ENCODE measurements around the gene EPB41. TPM values are rescaled to one million over a fixed set of nuclear protein-coding genes. Genes with fewer than 3 reads are reported as not detected.

The EPB41 gene
- total and polyA plus RNA-seq, 2 experiments from 2014 or later: 26.8 to 112 TPM

DNA sequence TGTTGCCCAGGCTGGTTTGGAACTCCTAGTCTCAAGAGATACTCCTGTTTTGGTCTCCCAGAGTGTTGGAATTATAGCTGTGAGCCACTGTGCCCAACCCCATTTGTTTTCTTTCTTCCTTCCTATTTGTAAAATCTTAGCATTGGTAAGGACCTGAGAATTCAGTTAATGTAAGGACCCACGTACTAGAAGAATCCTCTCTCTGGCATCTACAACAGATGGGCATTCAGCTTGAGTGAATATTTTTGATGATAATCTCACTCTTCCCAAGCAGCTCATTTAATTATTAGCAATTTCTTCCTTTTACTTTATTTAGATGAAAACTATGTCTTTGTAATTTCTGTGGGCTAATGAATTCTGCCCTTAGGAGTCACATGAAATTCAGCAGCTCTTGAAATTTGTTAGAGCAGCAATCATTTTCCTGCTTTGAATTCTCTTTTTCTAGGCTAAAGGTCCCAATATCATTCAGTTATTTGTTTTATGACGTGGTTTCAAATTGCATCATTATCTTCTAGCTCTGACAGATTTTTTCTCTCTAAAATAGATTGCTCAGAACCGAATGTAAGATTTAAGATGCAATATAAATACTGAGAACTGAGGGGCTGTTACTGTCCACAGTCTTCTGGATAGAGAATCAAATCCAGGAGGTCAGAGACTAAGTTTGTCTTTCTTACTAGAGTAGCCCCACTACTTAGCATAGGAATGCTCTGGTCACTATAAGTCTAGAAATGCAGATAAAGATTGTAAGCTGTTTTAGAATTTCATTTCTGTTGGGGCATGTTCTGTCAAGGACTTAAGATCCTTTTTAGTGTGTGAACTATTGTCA lies 59.4 kb downstream of the EPB41 start (continued):
- TF ChIP-seq, protein P1, sequence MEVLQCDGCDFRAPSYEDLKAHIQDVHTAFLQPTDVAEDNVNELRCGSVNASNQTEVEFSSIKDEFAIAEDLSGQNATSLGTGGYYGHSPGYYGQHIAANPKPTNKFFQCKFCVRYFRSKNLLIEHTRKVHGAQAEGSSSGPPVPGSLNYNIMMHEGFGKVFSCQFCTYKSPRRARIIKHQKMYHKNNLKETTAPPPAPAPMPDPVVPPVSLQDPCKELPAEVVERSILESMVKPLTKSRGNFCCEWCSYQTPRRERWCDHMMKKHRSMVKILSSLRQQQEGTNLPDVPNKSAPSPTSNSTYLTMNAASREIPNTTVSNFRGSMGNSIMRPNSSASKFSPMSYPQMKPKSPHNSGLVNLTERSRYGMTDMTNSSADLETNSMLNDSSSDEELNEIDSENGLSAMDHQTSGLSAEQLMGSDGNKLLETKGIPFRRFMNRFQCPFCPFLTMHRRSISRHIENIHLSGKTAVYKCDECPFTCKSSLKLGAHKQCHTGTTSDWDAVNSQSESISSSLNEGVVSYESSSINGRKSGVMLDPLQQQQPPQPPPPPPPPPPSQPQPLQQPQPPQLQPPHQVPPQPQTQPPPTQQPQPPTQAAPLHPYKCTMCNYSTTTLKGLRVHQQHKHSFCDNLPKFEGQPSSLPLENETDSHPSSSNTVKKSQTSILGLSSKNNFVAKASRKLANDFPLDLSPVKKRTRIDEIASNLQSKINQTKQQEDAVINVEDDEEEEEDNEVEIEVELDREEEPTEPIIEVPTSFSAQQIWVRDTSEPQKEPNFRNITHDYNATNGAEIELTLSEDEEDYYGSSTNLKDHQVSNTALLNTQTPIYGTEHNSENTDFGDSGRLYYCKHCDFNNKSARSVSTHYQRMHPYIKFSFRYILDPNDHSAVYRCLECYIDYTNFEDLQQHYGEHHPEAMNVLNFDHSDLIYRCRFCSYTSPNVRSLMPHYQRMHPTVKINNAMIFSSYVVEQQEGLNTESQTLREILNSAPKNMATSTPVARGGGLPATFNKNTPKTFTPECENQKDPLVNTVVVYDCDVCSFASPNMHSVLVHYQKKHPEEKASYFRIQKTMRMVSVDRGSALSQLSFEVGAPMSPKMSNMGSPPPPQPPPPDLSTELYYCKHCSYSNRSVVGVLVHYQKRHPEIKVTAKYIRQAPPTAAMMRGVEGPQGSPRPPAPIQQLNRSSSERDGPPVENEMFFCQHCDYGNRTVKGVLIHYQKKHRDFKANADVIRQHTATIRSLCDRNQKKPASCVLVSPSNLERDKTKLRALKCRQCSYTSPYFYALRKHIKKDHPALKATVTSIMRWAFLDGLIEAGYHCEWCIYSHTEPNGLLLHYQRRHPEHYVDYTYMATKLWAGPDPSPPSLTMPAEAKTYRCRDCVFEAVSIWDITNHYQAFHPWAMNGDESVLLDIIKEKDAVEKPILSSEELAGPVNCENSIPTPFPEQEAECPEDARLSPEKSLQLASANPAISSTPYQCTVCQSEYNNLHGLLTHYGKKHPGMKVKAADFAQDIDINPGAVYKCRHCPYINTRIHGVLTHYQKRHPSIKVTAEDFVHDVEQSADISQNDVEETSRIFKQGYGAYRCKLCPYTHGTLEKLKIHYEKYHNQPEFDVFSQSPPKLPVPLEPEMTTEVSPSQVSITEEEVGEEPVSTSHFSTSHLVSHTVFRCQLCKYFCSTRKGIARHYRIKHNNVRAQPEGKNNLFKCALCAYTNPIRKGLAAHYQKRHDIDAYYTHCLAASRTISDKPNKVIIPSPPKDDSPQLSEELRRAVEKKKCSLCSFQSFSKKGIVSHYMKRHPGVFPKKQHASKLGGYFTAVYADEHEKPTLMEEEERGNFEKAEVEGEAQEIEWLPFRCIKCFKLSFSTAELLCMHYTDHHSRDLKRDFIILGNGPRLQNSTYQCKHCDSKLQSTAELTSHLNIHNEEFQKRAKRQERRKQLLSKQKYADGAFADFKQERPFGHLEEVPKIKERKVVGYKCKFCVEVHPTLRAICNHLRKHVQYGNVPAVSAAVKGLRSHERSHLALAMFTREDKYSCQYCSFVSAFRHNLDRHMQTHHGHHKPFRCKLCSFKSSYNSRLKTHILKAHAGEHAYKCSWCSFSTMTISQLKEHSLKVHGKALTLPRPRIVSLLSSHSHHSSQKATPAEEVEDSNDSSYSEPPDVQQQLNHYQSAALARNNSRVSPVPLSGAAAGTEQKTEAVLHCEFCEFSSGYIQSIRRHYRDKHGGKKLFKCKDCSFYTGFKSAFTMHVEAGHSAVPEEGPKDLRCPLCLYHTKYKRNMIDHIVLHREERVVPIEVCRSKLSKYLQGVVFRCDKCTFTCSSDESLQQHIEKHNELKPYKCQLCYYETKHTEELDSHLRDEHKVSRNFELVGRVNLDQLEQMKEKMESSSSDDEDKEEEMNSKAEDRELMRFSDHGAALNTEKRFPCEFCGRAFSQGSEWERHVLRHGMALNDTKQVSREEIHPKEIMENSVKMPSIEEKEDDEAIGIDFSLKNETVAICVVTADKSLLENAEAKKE (CRISPR knock-in tag; IDR thresholded peaks at IDR 0.05): no peak

DNA sequence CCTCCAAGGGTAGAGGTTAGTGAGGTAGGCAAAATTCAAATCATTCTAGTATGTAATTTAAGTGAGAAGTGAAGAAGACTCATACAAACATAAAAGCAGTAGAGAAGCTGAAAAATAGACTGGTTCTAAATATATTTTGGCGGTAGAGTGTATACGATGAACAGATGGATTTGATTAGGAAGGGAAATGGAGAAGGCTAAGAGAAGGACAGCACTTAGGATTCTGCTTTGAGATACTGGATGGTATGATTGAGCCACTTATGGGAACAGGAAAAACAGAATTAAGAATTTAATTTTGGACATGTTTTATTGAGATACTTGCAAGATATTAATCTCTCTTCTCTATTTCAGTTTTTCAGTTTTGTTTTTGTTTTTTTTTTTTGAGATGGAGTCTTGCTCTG lies 60.1 kb downstream of the EPB41 start:
- no peaks in the 10 kb centered on the region for H3K27me3 Mint-ChIP-seq (ENCODE audit: insufficient read depth, low read depth, poor library complexity)
- ATAC-seq (no peak), DNase-seq (ENCODE audit: low spot score) (no peak)
- H3K36me3 Mint-ChIP-seq (ENCODE audit: low read depth): no peaks in the 10 kb centered on the region
- no peak overlapping the region for H3K4me3 Mint-ChIP-seq
- H3K27ac Mint-ChIP-seq: no peak overlapping the region; the same call in 1 of the 2 replicates
- Histone ChIP-seq H3K4me2 (no peak overlapping the region), H3K36me3 (ENCODE audit: insufficient read depth) (no peaks in the 10 kb centered on the region), H2AFZ (no peak overlapping the region), H3K4me3 (no peak overlapping the region), H3K4me1 (ENCODE audit: insufficient read depth) (no peaks in the 10 kb centered on the region), H3K79me2 (replicated peaks; ENCODE audit: insufficient read depth) (peaks cover 21% of the 10 kb centered on the region), H3F3A (replicated peaks; ENCODE audit: low read depth) (no peaks in the 10 kb centered on the region), H3K27ac (ENCODE audit: low read depth) (no peak overlapping the region), H3K9me2 (ENCODE audit: insufficient read depth) (no peaks in the 10 kb centered on the region), H3K27me3 (ENCODE audit: insufficient read depth) (no peaks in the 10 kb centered on the region), H4K20me1 (replicated peaks; ENCODE audit: insufficient read depth) (no peaks in the 10 kb centered on the region)
- peaks cover 13% of the 10 kb centered on the region for H3K4me1 Mint-ChIP-seq
- TF ChIP-seq ZNF114 (CRISPR knock-in tag; IDR thresholded peaks at IDR 0.05): no peak
- TF ChIP-seq NANOG (IDR thresholded peaks at IDR 0.05; ENCODE audit: borderline replicate concordance): no peak
- TF ChIP-seq CREB1 (CRISPR knock-in tag; IDR thresholded peaks at IDR 0.05; ENCODE audit: low read depth): no peak
- TF ChIP-seq, protein P2, sequence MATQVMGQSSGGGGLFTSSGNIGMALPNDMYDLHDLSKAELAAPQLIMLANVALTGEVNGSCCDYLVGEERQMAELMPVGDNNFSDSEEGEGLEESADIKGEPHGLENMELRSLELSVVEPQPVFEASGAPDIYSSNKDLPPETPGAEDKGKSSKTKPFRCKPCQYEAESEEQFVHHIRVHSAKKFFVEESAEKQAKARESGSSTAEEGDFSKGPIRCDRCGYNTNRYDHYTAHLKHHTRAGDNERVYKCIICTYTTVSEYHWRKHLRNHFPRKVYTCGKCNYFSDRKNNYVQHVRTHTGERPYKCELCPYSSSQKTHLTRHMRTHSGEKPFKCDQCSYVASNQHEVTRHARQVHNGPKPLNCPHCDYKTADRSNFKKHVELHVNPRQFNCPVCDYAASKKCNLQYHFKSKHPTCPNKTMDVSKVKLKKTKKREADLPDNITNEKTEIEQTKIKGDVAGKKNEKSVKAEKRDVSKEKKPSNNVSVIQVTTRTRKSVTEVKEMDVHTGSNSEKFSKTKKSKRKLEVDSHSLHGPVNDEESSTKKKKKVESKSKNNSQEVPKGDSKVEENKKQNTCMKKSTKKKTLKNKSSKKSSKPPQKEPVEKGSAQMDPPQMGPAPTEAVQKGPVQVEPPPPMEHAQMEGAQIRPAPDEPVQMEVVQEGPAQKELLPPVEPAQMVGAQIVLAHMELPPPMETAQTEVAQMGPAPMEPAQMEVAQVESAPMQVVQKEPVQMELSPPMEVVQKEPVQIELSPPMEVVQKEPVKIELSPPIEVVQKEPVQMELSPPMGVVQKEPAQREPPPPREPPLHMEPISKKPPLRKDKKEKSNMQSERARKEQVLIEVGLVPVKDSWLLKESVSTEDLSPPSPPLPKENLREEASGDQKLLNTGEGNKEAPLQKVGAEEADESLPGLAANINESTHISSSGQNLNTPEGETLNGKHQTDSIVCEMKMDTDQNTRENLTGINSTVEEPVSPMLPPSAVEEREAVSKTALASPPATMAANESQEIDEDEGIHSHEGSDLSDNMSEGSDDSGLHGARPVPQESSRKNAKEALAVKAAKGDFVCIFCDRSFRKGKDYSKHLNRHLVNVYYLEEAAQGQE (IDR thresholded peaks at IDR 0.05; ENCODE audit: unreplicated experiment): no peak
- TF ChIP-seq EZH2phosphoT487 (IDR thresholded peaks at IDR 0.05; ENCODE audit: unreplicated experiment): no peak
- no peak for TF ChIP-seq STAT1 (IDR thresholded peaks at IDR 0.05; ENCODE audit: unreplicated experiment)
- TF ChIP-seq ZNF331 (CRISPR knock-in tag; IDR thresholded peaks at IDR 0.05; ENCODE audit: low read depth): no peak
- TF ChIP-seq, protein P3, sequence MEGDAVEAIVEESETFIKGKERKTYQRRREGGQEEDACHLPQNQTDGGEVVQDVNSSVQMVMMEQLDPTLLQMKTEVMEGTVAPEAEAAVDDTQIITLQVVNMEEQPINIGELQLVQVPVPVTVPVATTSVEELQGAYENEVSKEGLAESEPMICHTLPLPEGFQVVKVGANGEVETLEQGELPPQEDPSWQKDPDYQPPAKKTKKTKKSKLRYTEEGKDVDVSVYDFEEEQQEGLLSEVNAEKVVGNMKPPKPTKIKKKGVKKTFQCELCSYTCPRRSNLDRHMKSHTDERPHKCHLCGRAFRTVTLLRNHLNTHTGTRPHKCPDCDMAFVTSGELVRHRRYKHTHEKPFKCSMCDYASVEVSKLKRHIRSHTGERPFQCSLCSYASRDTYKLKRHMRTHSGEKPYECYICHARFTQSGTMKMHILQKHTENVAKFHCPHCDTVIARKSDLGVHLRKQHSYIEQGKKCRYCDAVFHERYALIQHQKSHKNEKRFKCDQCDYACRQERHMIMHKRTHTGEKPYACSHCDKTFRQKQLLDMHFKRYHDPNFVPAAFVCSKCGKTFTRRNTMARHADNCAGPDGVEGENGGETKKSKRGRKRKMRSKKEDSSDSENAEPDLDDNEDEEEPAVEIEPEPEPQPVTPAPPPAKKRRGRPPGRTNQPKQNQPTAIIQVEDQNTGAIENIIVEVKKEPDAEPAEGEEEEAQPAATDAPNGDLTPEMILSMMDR (conservative IDR thresholded peaks at IDR 0.05; ENCODE audit: low read depth in 2 of 2): no peak
- TF ChIP-seq POLR2AphosphoS5 (IDR thresholded peaks at IDR 0.05; ENCODE audit: low read depth): no peak
- no peak for TF ChIP-seq EZH2 (IDR thresholded peaks at IDR 0.05; ENCODE audit: low read depth, unreplicated experiment)
- H3K9me3 Mint-ChIP-seq: no peaks in the 10 kb centered on the region
